Esophagus squamous epithelium (tissue), 4 donors: ENCODE data around the gene KIAA0930.

Experiments used
- POLR2A ChIP-seq, 4 donors: fragments of 450-650 bp; IDR thresholded peaks; one replicate each; pipeline ENCODE4 v1.6.1; 2017; ENCODE audit warnings: antibody characterized with exemption in 4 of 4, mild to moderate bottlenecking in 4 of 4, moderate library complexity in 3 of 4
- TF ChIP-seq, protein P1 (sequence below), 6 experiments: fragments of 450-650 bp in 4 of 6; fragments of 200-600 bp in 2 of 6; sonication (generic) in 2 of 6; IDR thresholded peaks; one replicate each; pipeline ENCODE4 v1.5.1; 2016 to 2019; ENCODE audit warnings: antibody characterized with exemption in 6 of 6, mild to moderate bottlenecking in 4 of 6, moderate library complexity in 4 of 6

DNA sequence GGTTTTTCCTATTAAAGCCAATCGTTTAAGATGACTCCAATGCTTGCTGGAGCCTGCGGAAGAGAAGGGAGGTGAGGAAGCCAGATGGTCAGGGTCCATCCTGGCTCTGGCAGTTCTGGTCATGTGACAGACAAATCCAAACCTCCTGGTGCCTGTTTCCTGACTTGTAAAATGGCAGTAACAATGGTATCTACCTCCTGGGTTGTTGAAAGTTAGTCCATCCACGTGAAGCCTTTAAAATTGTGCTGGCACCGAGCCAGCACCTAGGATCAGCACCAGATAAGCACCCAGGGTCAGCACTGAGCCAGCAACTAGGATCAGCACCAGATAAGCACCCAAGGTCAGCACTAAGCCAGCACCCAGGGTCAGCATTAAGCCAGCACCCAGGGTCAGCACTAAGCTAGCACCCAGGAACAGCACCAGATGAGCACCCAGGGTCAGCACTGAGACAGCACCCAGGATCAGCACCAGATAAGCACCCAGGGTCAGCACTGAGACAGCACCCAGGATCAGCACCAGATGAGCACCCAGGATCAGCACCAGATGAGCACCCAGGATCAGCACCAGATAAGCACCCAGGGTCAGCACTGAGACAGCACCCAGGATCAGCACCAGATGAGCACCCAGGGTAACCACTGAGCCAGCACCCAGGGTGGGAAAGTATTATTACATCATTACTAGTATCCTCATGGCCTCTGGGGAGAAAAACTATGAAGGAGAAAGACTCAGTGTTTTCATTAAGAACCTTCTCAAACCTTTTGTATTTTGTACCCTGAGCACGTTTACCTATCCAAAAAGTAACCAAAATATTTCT lies 17.2 kb downstream of the KIAA0930 start:
- TF ChIP-seq, protein P1, sequence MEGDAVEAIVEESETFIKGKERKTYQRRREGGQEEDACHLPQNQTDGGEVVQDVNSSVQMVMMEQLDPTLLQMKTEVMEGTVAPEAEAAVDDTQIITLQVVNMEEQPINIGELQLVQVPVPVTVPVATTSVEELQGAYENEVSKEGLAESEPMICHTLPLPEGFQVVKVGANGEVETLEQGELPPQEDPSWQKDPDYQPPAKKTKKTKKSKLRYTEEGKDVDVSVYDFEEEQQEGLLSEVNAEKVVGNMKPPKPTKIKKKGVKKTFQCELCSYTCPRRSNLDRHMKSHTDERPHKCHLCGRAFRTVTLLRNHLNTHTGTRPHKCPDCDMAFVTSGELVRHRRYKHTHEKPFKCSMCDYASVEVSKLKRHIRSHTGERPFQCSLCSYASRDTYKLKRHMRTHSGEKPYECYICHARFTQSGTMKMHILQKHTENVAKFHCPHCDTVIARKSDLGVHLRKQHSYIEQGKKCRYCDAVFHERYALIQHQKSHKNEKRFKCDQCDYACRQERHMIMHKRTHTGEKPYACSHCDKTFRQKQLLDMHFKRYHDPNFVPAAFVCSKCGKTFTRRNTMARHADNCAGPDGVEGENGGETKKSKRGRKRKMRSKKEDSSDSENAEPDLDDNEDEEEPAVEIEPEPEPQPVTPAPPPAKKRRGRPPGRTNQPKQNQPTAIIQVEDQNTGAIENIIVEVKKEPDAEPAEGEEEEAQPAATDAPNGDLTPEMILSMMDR (IDR thresholded peaks at IDR 0.05): no peak
- no peak for TF ChIP-seq POLR2A (IDR thresholded peaks at IDR 0.05)
